Immature natural killer cell (primary cell): Measurements from ENCODE around the gene ENOX1. TPM values are rescaled to one million over a fixed set of nuclear protein-coding genes. Genes with fewer than 3 reads are reported as not detected.

ENCODE experiments used
- DNase-seq, 3 donors: peaks; one replicate each; pipeline ENCODE4 v3.0.0; 2022; ENCODE audit warnings: mixed read lengths in 1 of 3
- H3K27ac Mint-ChIP-seq, 6 donors: one replicate each; pipeline ENCODE4 v1.8.0; 2020; ENCODE audit warnings: mixed read lengths in 6 of 6, mild to moderate bottlenecking in 5 of 6, inconsistent platforms in 4 of 6, moderate library complexity in 3 of 6
- H3K27me3 Mint-ChIP-seq, 3 donors: one replicate each; pipeline ENCODE4 v1.8.0; 2020 to 2021; ENCODE audit warnings: low read depth in 3 of 3, mild to moderate bottlenecking in 3 of 3, mixed read lengths in 3 of 3, moderate library complexity in 3 of 3, inconsistent platforms in 1 of 3
- H3K36me3 Mint-ChIP-seq, 3 donors: one replicate each; pipeline ENCODE4 v1.8.0; 2020; ENCODE audit warnings: mixed read lengths in 3 of 3, inconsistent platforms in 2 of 3, mild to moderate bottlenecking in 2 of 3
- H3K4me1 Mint-ChIP-seq, 2 donors: one replicate each; pipeline ENCODE4 v1.8.0; 2020; ENCODE audit warnings: inconsistent platforms in 2 of 2, mild to moderate bottlenecking in 2 of 2, mixed read lengths in 2 of 2, moderate library complexity in 1 of 2
- H3K4me3 Mint-ChIP-seq, 5 donors: one replicate each; pipeline ENCODE4 v1.8.0; 2020; ENCODE audit warnings: mild to moderate bottlenecking in 5 of 5, mixed read lengths in 5 of 5, inconsistent platforms in 3 of 5, moderate library complexity in 3 of 5
- H3K9me3 Mint-ChIP-seq, 6 donors: one replicate each; pipeline ENCODE4 v1.8.0; 2020; ENCODE audit warnings: mild to moderate bottlenecking in 6 of 6, mixed read lengths in 6 of 6, inconsistent platforms in 4 of 6, moderate library complexity in 3 of 6
- polyA plus RNA-seq, 3 donors: library from polyadenylated mRNA; unstranded; fragments of 300-500 nt; fragmentation: Illumina TruSeq; gene quantifications; one replicate each; pipeline ENCODE4 v1.2.3, GENCODE V29; 2021

The ENOX1 gene
- polyA plus RNA-seq, 3 donors from 2014 or later, result not detected

GRCh38 chr13:43510956-43511901 is 275.5 kb downstream of the ENOX1 start:
- H3K4me3 Mint-ChIP-seq, result no peak overlapping the region
- no peaks in the 10 kb centered on the region for H3K36me3 Mint-ChIP-seq
- H3K9me3 Mint-ChIP-seq, result no peaks in the 10 kb centered on the region
- no peak for DNase-seq
- H3K27ac Mint-ChIP-seq, result no peak overlapping the region
- no peaks in the 10 kb centered on the region for H3K27me3 Mint-ChIP-seq
- H3K4me1 Mint-ChIP-seq, result no peaks in the 10 kb centered on the region

GRCh38 chr13:43495732-43496131 is 291.0 kb downstream of the ENOX1 start:
- no peaks in the 10 kb centered on the region for H3K4me1 Mint-ChIP-seq
- peaks cover 0 to 12% (median 1%) of the 10 kb centered on the region in 6 donors for H3K9me3 Mint-ChIP-seq
- H3K27ac Mint-ChIP-seq, result no peak overlapping the region

GRCh38 chr13:43494206-43494605 is 292.6 kb downstream of the ENOX1 start:
- no peak overlapping the region for H3K27ac Mint-ChIP-seq
- no peaks in the 10 kb centered on the region for H3K36me3 Mint-ChIP-seq
- H3K27me3 Mint-ChIP-seq, result no peaks in the 10 kb centered on the region
- H3K4me3 Mint-ChIP-seq, result no peak overlapping the region
- peaks cover 0 to 4% (median 1%) of the 10 kb centered on the region in 6 donors for H3K9me3 Mint-ChIP-seq
- DNase-seq, result no peak
- H3K4me1 Mint-ChIP-seq, result no peaks in the 10 kb centered on the region

More at GRCh38 chr13:43495732-43496131, 291.0 kb downstream of the ENOX1 start:
- Mint-ChIP-seq H3K27me3 (no peaks in the 10 kb centered on the region), H3K4me3 (no peak overlapping the region), H3K36me3 (peaks cover 0 to 4% (median 0%) of the 10 kb centered on the region in 3 donors)
- DNase-seq, result no peak

GRCh38 chr13:43493496-43494000 is 293.2 kb downstream of the ENOX1 start:
- Mint-ChIP-seq H3K9me3 (peaks cover 0 to 8% (median 1%) of the 10 kb centered on the region in 6 donors), H3K36me3 (no peaks in the 10 kb centered on the region), H3K27me3 (peaks cover 0 to 1% (median 0%) of the 10 kb centered on the region in 3 donors), H3K4me3 (no peak overlapping the region), H3K4me1 (no peaks in the 10 kb centered on the region), H3K27ac (no peak overlapping the region)
- DNase-seq, result no peak

- H3K27ac Mint-ChIP-seq, result no peak overlapping the region
- H3K36me3 Mint-ChIP-seq, result no peaks in the 10 kb centered on the region
- no peak overlapping the region for H3K4me3 Mint-ChIP-seq
- peaks cover 0 to 8% (median 1%) of the 10 kb centered on the region in 6 donors for H3K9me3 Mint-ChIP-seq
- peaks cover 0 to 1% (median 0%) of the 10 kb centered on the region in 3 donors for H3K27me3 Mint-ChIP-seq
- DNase-seq, result no peak
- no peaks in the 10 kb centered on the region for H3K4me1 Mint-ChIP-seq
Measured at GRCh38 chr13:43492745-43493144, 294.0 kb downstream of the ENOX1 start.

GRCh38 chr13:43492311-43492710 is 294.5 kb downstream of the ENOX1 start:
- Mint-ChIP-seq H3K36me3 (no peaks in the 10 kb centered on the region), H3K9me3 (peaks cover 0 to 8% (median 1%) of the 10 kb centered on the region in 6 donors), H3K4me1 (no peaks in the 10 kb centered on the region), H3K27ac (no peak overlapping the region), H3K27me3 (peaks cover 0 to 1% (median 0%) of the 10 kb centered on the region in 3 donors), H3K4me3 (no peak overlapping the region)
- no peak for DNase-seq

GRCh38 chr13:43489233-43489632 is 297.5 kb downstream of the ENOX1 start:
- Mint-ChIP-seq H3K4me3 (no peak overlapping the region), H3K27ac (no peak overlapping the region), H3K27me3 (peaks cover 0 to 1% (median 0%) of the 10 kb centered on the region in 3 donors), H3K9me3 (peaks cover 0 to 6% (median 1%) of the 10 kb centered on the region in 6 donors), H3K4me1 (no peaks in the 10 kb centered on the region), H3K36me3 (no peaks in the 10 kb centered on the region)
- no peak for DNase-seq

- Mint-ChIP-seq H3K4me1 (no peaks in the 10 kb centered on the region), H3K9me3 (peaks cover 0 to 6% (median 1%) of the 10 kb centered on the region in 6 donors)
Measured at GRCh38 chr13:43487885-43488284, 298.9 kb downstream of the ENOX1 start.

GRCh38 chr13:43487461-43487860 is 299.3 kb downstream of the ENOX1 start:
- peaks cover 0 to 6% (median 1%) of the 10 kb centered on the region in 6 donors for H3K9me3 Mint-ChIP-seq
- no peaks in the 10 kb centered on the region for H3K36me3 Mint-ChIP-seq
- H3K27ac Mint-ChIP-seq, result no peak overlapping the region
- H3K4me1 Mint-ChIP-seq, result no peaks in the 10 kb centered on the region
- no peak overlapping the region for H3K4me3 Mint-ChIP-seq
- peaks cover 0 to 1% (median 0%) of the 10 kb centered on the region in 3 donors for H3K27me3 Mint-ChIP-seq
- DNase-seq, result no peak

More at GRCh38 chr13:43487885-43488284, 298.9 kb downstream of the ENOX1 start:
- Mint-ChIP-seq H3K27me3 (peaks cover 0 to 1% (median 0%) of the 10 kb centered on the region in 3 donors), H3K4me3 (no peak overlapping the region), H3K27ac (no peak overlapping the region), H3K36me3 (no peaks in the 10 kb centered on the region)
- no peak for DNase-seq

GRCh38 chr13:43484432-43485225 is 302.1 kb downstream of the ENOX1 start:
- Mint-ChIP-seq H3K27ac (no peak overlapping the region), H3K4me1 (no peaks in the 10 kb centered on the region), H3K36me3 (no peaks in the 10 kb centered on the region), H3K4me3 (no peak overlapping the region), H3K9me3 (peaks cover 0 to 10% (median 0%) of the 10 kb centered on the region in 6 donors), H3K27me3 (peaks cover 0 to 1% (median 0%) of the 10 kb centered on the region in 3 donors)
- no peak for DNase-seq

GRCh38 chr13:43483930-43484329 is 302.8 kb downstream of the ENOX1 start:
- peaks cover 0 to 13% (median 0%) of the 10 kb centered on the region in 6 donors for H3K9me3 Mint-ChIP-seq
- H3K27me3 Mint-ChIP-seq, result peaks cover 0 to 1% (median 0%) of the 10 kb centered on the region in 3 donors
- H3K4me3 Mint-ChIP-seq, result no peak overlapping the region
- no peaks in the 10 kb centered on the region for H3K4me1 Mint-ChIP-seq
- H3K36me3 Mint-ChIP-seq, result no peaks in the 10 kb centered on the region
- no peak for DNase-seq
- no peak overlapping the region for H3K27ac Mint-ChIP-seq

- no peak for DNase-seq
- H3K36me3 Mint-ChIP-seq, result no peaks in the 10 kb centered on the region
- H3K4me1 Mint-ChIP-seq, result no peaks in the 10 kb centered on the region
- peaks cover 0 to 3% (median 0%) of the 10 kb centered on the region in 3 donors for H3K27me3 Mint-ChIP-seq
- H3K9me3 Mint-ChIP-seq, result peaks cover 0 to 13% (median 0%) of the 10 kb centered on the region in 6 donors
- no peak overlapping the region for H3K4me3 Mint-ChIP-seq
- H3K27ac Mint-ChIP-seq, result no peak overlapping the region
Measured at GRCh38 chr13:43482641-43483040, 304.1 kb downstream of the ENOX1 start.

- Mint-ChIP-seq H3K36me3 (no peaks in the 10 kb centered on the region), H3K9me3 (peaks cover 0 to 14% (median 0%) of the 10 kb centered on the region in 6 donors), H3K27ac (no peak overlapping the region), H3K4me3 (no peak overlapping the region), H3K4me1 (no peaks in the 10 kb centered on the region), H3K27me3 (peaks cover 0 to 3% (median 0%) of the 10 kb centered on the region in 3 donors)
- no peak for DNase-seq
Measured at GRCh38 chr13:43482026-43482425, 304.7 kb downstream of the ENOX1 start.
